Lower leg skin (tissue), 4 donors: ENCODE measurements around the gene SRRT. TPM values are rescaled to one million over a fixed set of nuclear protein-coding genes. Genes with fewer than 3 reads are reported as not detected.

Experiments
- DNase-seq, 2 donors: peaks; one replicate each; pipeline ENCODE4 v3.0.0-alpha.2; 2019; ENCODE audit warnings: low spot score in 2 of 2
- H3K4me3 ChIP-seq: fragments of 200-600 bp; sonication (generic); 2 replicates; pipeline ENCODE4 v1.5.1; 2017; ENCODE audit warnings: mild to moderate bottlenecking, low read depth; ENCODE audit not compliant: poor library complexity, severe bottlenecking
- CTCF ChIP-seq, 3 donors: fragments of 450-650 bp; IDR thresholded peaks; one replicate each; pipeline ENCODE4 v1.5.1; 2016; ENCODE audit warnings: antibody characterized with exemption in 3 of 3, mild to moderate bottlenecking in 3 of 3, moderate library complexity in 2 of 3
- POLR2A ChIP-seq, 2 donors: fragments of 450-650 bp; IDR thresholded peaks; one replicate each; pipeline ENCODE4 v1.6.1; 2016 to 2017; ENCODE audit warnings: antibody characterized with exemption in 2 of 2, mild to moderate bottlenecking in 1 of 2, moderate library complexity in 1 of 2
- WGBS, 2 donors: methylation state at CpG; one replicate each; pipeline ENCODE4 v1.1.5; 2018; 5-methylcytosine and 5-hydroxymethylcytosine counted together
- intact Hi-C: fragments of 100-400 bp; cut with DNase I; formaldehyde crosslinking; loops from one replicate; pipeline ENCODE4 v1.15.0; 2023; ENCODE audit warnings: low total_unique reads
- total RNA-seq, 4 donors: library from RNA; depleted of rRNA; stranded (reverse); fragments of >200 nt; gene quantifications; one replicate each; pipeline ENCODE4 v1.1.0, GENCODE V29; 2016

The SRRT gene
- total RNA-seq, 4 donors from 2014 or later: 73.3 to 129 (median 107) TPM

GRCh38 chr7:100880645-100881044, 5.7 kb downstream of the SRRT start:
- no peak overlapping the region for H3K4me3 ChIP-seq
- DNase-seq: no peak
- intact Hi-C loops: no loop called here
- TF ChIP-seq POLR2A (IDR thresholded peaks at IDR 0.05) (no peak), CTCF (IDR thresholded peaks at IDR 0.05) (no peak)
- 85 to 89% methylated on average over 7 of the region's 7 CpGs for WGBS, 2 donors

GRCh38 chr7:100881136-100881535, 6.2 kb downstream of the SRRT start:
- no peak overlapping the region for H3K4me3 ChIP-seq
- WGBS, 2 donors: 95 to 96% methylated on average over 20 of the region's 20 CpGs
- TF ChIP-seq CTCF (IDR thresholded peaks at IDR 0.05): no peak
- no peak for TF ChIP-seq POLR2A (IDR thresholded peaks at IDR 0.05)
- DNase-seq: no peak
- intact Hi-C loops: no loop called here

GRCh38 chr7:100882201-100882600, 7.3 kb downstream of the SRRT start:
- H3K4me3 ChIP-seq: no peak overlapping the region
- DNase-seq: no peak
- WGBS, 2 donors: 89 to 94% methylated on average over 9 of the region's 9 CpGs
- TF ChIP-seq CTCF (IDR thresholded peaks at IDR 0.05) (no peak), POLR2A (IDR thresholded peaks at IDR 0.05) (no peak)
- intact Hi-C loops: no loop called here

GRCh38 chr7:100882785-100883526, 8.1 kb downstream of the SRRT start:
- H3K4me3 ChIP-seq: no peak overlapping the region
- intact Hi-C loops: no loop called here
- WGBS, 2 donors: 91 to 94% methylated on average over 18 to 22 of the region's 24 CpGs
- no peak for TF ChIP-seq CTCF (IDR thresholded peaks at IDR 0.05)
- no peak for TF ChIP-seq POLR2A (IDR thresholded peaks at IDR 0.05)
- no peak for DNase-seq

- no peak for DNase-seq
- H3K4me3 ChIP-seq: no peak overlapping the region
- TF ChIP-seq CTCF (IDR thresholded peaks at IDR 0.05): no peak
- TF ChIP-seq POLR2A (IDR thresholded peaks at IDR 0.05): no peak
- WGBS, 2 donors: 92 to 94% methylated on average over 29 of the region's 29 CpGs
- intact Hi-C loops: no loop called here
Observed at GRCh38 chr7:100884736-100885439, 10.0 kb downstream of the SRRT start.
